Right atrium auricular region (tissue), 2 donors: Measurements from ENCODE around the gene LETMD1. TPM values are rescaled to one million over a fixed set of nuclear protein-coding genes. Genes with fewer than 3 reads are reported as not detected.
"Not testable (repeated sequence)": the region's sequence is repeated elsewhere in the genome, so short reads cannot be mapped to it uniquely, and the experiment has no call there.

Experiments
- DNase-seq: peaks from one replicate; pipeline ENCODE4 v3.0.0-alpha.2; 2019; ENCODE audit warnings: low spot score
- H3K27ac ChIP-seq, 2 donors: fragments of 200-600 bp; sonication (generic); 1 replicate in 1 of 2; 2 replicates in 1 of 2; pipeline ENCODE4 v1.5.1; 2016 to 2019
- H3K27me3 ChIP-seq, 2 donors: fragments of 200-600 bp; sonication (generic); one replicate each; pipeline versions ENCODE4 v1.5.1 to v1.6.0; 2017 to 2019
- H3K36me3 ChIP-seq: fragments of 200-600 bp; sonication (generic); one replicate; pipeline ENCODE4 v1.5.1; 2016
- H3K4me1 ChIP-seq, 2 donors: fragments of 200-600 bp; sonication (generic); one replicate each; pipeline versions ENCODE4 v1.5.1 to v1.6.0; 2017 to 2019
- H3K4me3 ChIP-seq, 2 donors: fragments of 200-600 bp; sonication (generic); 1 replicate in 1 of 2; 2 replicates in 1 of 2; pipeline ENCODE4 v1.5.1; 2017 to 2019; ENCODE audit warnings: mild to moderate bottlenecking in 1 of 2, moderate library complexity in 1 of 2
- H3K9me3 ChIP-seq, 2 donors: fragments of 200-600 bp; sonication (generic); one replicate each; pipeline ENCODE4 v1.5.1; 2019
- CTCF ChIP-seq, 2 donors: fragments of 200-600 bp; sonication (generic); IDR thresholded peaks; one replicate each; pipeline ENCODE4 v1.5.1; 2019; ENCODE audit warnings: antibody characterized with exemption in 2 of 2
- total RNA-seq, 2 donors: library from RNA; depleted of rRNA; stranded (reverse); fragments of >200 nt; gene quantifications; one replicate each; pipeline ENCODE4 v1.1.0, GENCODE V29; 2016

Gene LETMD1
- total RNA-seq, 2 donors from 2014 or later = 22.8 to 27.2 TPM

DNA sequence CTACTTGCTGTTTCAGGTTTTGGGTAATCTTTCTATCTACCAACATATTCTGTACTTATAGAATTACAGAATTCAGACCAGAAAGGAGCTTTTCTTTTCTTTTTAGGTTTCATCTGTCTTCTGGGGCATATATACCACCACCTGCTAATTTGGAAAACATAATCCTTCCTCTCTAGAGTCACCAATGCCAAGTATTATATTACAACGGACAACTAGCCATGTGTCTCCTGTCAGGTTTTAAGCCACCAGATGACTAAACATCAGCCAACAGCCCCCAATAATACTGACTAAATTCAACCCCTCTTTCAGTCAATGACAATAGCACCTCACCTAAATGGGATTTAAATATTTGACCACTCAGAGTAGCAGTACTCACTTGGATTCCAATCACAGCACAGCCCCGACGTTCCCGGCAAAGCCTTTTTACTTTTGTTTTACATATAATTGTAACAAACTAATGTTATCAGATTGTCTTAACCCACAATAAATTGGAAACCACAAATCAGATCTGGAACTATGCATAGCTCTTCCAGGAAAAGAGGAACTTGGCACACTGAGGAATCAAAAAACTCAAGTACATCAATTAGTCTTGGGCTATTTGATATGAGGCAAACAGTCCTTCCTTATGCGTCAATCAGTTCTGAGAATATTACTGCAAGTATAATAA is 35.4 kb upstream of the LETMD1 start:
- no peak for DNase-seq
- TF ChIP-seq CTCF (IDR thresholded peaks at IDR 0.05) = no peak
- peaks cover 4% of the 10 kb centered on the region for H3K36me3 ChIP-seq
- H3K4me1 ChIP-seq = peaks cover 0 to 33% of the 10 kb centered on the region in 2 donors
- H3K27ac ChIP-seq = peak overlapping the region; percentile 6 to 16
- H3K9me3 ChIP-seq = no peaks in the 10 kb centered on the region
- no peak overlapping the region for H3K4me3 ChIP-seq
- no peaks in the 10 kb centered on the region for H3K27me3 ChIP-seq

GRCh38 chr12:51013441-51013840 is 34.7 kb upstream of the LETMD1 start:
- Histone ChIP-seq H3K27me3 (no peaks in the 10 kb centered on the region), H3K27ac (peak overlapping the region in 1 of 2 donors; percentile 6), H3K4me3 (no peak overlapping the region), H3K9me3 (no peaks in the 10 kb centered on the region), H3K4me1 (peaks cover 0 to 33% of the 10 kb centered on the region in 2 donors), H3K36me3 (no peaks in the 10 kb centered on the region)
- TF ChIP-seq CTCF (IDR thresholded peaks at IDR 0.05) = no peak
- no peak for DNase-seq

- not testable (repeated sequence) for H3K4me3 ChIP-seq, H3K36me3 ChIP-seq, H3K27me3 ChIP-seq, DNase-seq, H3K27ac ChIP-seq, H3K9me3 ChIP-seq
- H3K4me1 ChIP-seq = peaks cover 0 to 30% of the 10 kb centered on the region in 2 donors
Measured at GRCh38 chr12:51014467-51014866, 33.7 kb upstream of the LETMD1 start.

GRCh38 chr12:51017452-51017851 is 30.7 kb upstream of the LETMD1 start:
- no peak overlapping the region for H3K27ac ChIP-seq
- no peaks in the 10 kb centered on the region for H3K36me3 ChIP-seq
- no peaks in the 10 kb centered on the region for H3K9me3 ChIP-seq
- no peak for DNase-seq
- no peak overlapping the region for H3K4me3 ChIP-seq
- TF ChIP-seq CTCF (IDR thresholded peaks at IDR 0.05) = no peak
- no peaks in the 10 kb centered on the region for H3K27me3 ChIP-seq
- peaks cover 0 to 26% of the 10 kb centered on the region in 2 donors for H3K4me1 ChIP-seq

- no peaks in the 10 kb centered on the region for H3K27me3 ChIP-seq
- no peak overlapping the region for H3K27ac ChIP-seq
- H3K4me1 ChIP-seq = peaks cover 0 to 25% of the 10 kb centered on the region in 2 donors
- no peak overlapping the region for H3K4me3 ChIP-seq
- H3K9me3 ChIP-seq = no peaks in the 10 kb centered on the region
- no peak for TF ChIP-seq CTCF (IDR thresholded peaks at IDR 0.05)
- DNase-seq = no peak
- no peaks in the 10 kb centered on the region for H3K36me3 ChIP-seq
Measured at GRCh38 chr12:51018956-51019355, 29.2 kb upstream of the LETMD1 start.

DNA sequence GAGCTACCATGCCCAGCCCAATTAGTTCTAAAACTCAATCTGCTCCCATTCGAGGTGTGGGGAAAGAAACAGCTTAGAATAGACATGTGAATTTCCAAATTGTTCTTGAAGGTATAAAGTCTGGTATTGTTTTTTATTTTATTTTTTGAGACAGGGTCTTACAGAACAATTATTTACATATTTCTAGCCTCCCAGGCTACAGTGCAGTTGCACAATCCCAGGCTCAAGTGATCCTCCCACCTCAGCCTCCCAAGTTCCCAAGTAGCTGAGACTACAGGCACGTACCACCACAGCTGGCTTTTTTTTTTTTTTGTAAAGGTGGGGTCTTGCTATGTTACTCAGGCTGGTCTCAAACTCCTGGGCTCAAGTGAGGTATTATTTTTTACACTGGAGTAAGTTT is 28.2 kb upstream of the LETMD1 start:
- DNase-seq = no peak
- Histone ChIP-seq H3K36me3 (no peaks in the 10 kb centered on the region), H3K4me3 (no peak overlapping the region), H3K27me3 (no peaks in the 10 kb centered on the region), H3K9me3 (no peaks in the 10 kb centered on the region), H3K27ac (no peak overlapping the region), H3K4me1 (peaks cover 0 to 32% of the 10 kb centered on the region in 2 donors)
- no peak for TF ChIP-seq CTCF (IDR thresholded peaks at IDR 0.05)
